ENCODE data around the gene LOXL4.

Gene LOXL4

GRCh38 chr10:98294270-98294627 lies 26.3 kb upstream of the LOXL4 start:
- no peak for DNase-seq

GRCh38 chr10:98293550-98294269 lies 25.7 kb upstream of the LOXL4 start:
- no peak for DNase-seq

- DNase-seq = no peak
These were observed 25.0 kb upstream of the LOXL4 start for GRCh38 chr10:98292971-98293370.

- no peak for DNase-seq
These were observed 21.8 kb upstream of the LOXL4 start for GRCh38 chr10:98289802-98290209.

GRCh38 chr10:98287321-98287720 lies 19.3 kb upstream of the LOXL4 start:
- no peak for DNase-seq

- no peak for DNase-seq
These were observed 18.4 kb upstream of the LOXL4 start for GRCh38 chr10:98286419-98286818.

GRCh38 chr10:98285416-98285815 lies 17.4 kb upstream of the LOXL4 start:
- no peak for DNase-seq

GRCh38 chr10:98276311-98276710 lies 8.3 kb upstream of the LOXL4 start:
- no peak for DNase-seq

GRCh38 chr10:98274562-98274961 lies 6.6 kb upstream of the LOXL4 start:
- no peak for DNase-seq

GRCh38 chr10:98273057-98273850 lies 5.3 kb upstream of the LOXL4 start:
- no peak for DNase-seq

- DNase-seq = no peak
These were observed 4.7 kb upstream of the LOXL4 start for GRCh38 chr10:98272656-98273055.

GRCh38 chr10:98272245-98272644 lies 4.3 kb upstream of the LOXL4 start:
- DNase-seq = no peak

GRCh38 chr10:98270786-98271185 lies 2.8 kb upstream of the LOXL4 start:
- DNase-seq = no peak

GRCh38 chr10:98270073-98270740 lies 2.2 kb upstream of the LOXL4 start:
- DNase-seq = no peak

GRCh38 chr10:98269435-98269912 lies 1.5 kb upstream of the LOXL4 start:
- no peak for DNase-seq

GRCh38 chr10:98268694-98269431 lies 869 bp upstream of the LOXL4 start:
- no peak for DNase-seq

GRCh38 chr10:98267069-98267893 lies 713 bp downstream of the LOXL4 start:
- DNase-seq = no peak

- no peak for DNase-seq
These were observed 1.3 kb downstream of the LOXL4 start for GRCh38 chr10:98266647-98267046.

GRCh38 chr10:98265403-98266378 lies 2.3 kb downstream of the LOXL4 start:
- no peak for DNase-seq

- DNase-seq = no peak
These were observed 3.5 kb downstream of the LOXL4 start for GRCh38 chr10:98264378-98265065.

All from T-helper 9 cell (primary cell).